ENCODE results near the gene NDUFAF2. TPM values are rescaled to one million over a fixed set of nuclear protein-coding genes. Genes with fewer than 3 reads are reported as not detected.

Gene NDUFAF2
- total and polyA plus RNA-seq, 2 of the 8 experiments (the other 6 are each of a cell fraction or from before 2014, with no cell fraction given), result 10.7 to 46.5 TPM

- no peak for TF ChIP-seq CHD7 (IDR thresholded peaks at IDR 0.05; ENCODE audit: insufficient replicate concordance, low read length)
- TF ChIP-seq EP300 (IDR thresholded peaks at IDR 0.05; ENCODE audit: borderline replicate concordance in 1 of 2, low read depth in 2 of 2, low read length in 2 of 2), result no peak
- TF ChIP-seq RXRA (IDR thresholded peaks at IDR 0.05; ENCODE audit: insufficient read depth, low read depth, low read length), result no peak
- no peak for TF ChIP-seq TCF12 (IDR thresholded peaks at IDR 0.05; ENCODE audit: low read depth, low read length)
These were observed 253.6 kb downstream of the NDUFAF2 start (continued) for GRCh38 chr5:61198606-61199005.
